GM23338 (cell line): ENCODE results near the gene EXO1. TPM values are rescaled to one million over a fixed set of nuclear protein-coding genes. Genes with fewer than 3 reads are reported as not detected.

Experiments used
- ATAC-seq: fragments of 200-7000 bp; cut with Tn5 transposase; 3 replicates; pipeline ENCODE4 v1.9.1; 2020
- DNase-seq: peaks from one replicate; pipeline ENCODE4 v3.0.0-alpha.2; 2015; ENCODE audit warnings: low spot score
- H2AFZ ChIP-seq: fragments of 200-600 bp; sonication (generic); 2 replicates; pipeline ENCODE4 v1.8.0; 2016; ENCODE audit warnings: antibody characterized with exemption, mild to moderate bottlenecking, moderate library complexity
- H3F3A ChIP-seq: fragments of 200-600 bp; sonication (generic); replicated peaks from 2 replicates; pipeline ENCODE4 v1.8.0; 2017; ENCODE audit warnings: antibody characterized with exemption, mixed run types, low read depth
- H3K27ac ChIP-seq: fragments of 200-600 bp; sonication (generic); 2 replicates; pipeline ENCODE4 v1.6.1; 2016; ENCODE audit warnings: low read depth
- H3K27me3 ChIP-seq: fragments of 200-600 bp; sonication (generic); 2 replicates; pipeline ENCODE4 v1.8.0; 2016; ENCODE audit warnings: mild to moderate bottlenecking, mixed run types, moderate library complexity; ENCODE audit not compliant: insufficient read depth
- H3K36me3 ChIP-seq: fragments of 200-600 bp; sonication (generic); 2 replicates; pipeline ENCODE4 v1.8.0; 2016; ENCODE audit warnings: mild to moderate bottlenecking; ENCODE audit not compliant: insufficient read depth
- H3K4me1 ChIP-seq: fragments of 200-600 bp; sonication (generic); 2 replicates; pipeline ENCODE4 v1.8.0; 2016; ENCODE audit warnings: mild to moderate bottlenecking, moderate library complexity; ENCODE audit not compliant: insufficient read depth
- H3K4me2 ChIP-seq: fragments of 200-600 bp; sonication (generic); 2 replicates; pipeline ENCODE4 v1.7.1; 2017; ENCODE audit warnings: mixed run types
- H3K4me3 ChIP-seq: fragments of 200-600 bp; sonication (generic); 2 replicates; pipeline ENCODE4 v1.6.1; 2016; ENCODE audit warnings: mixed run types
- H3K79me2 ChIP-seq: fragments of 200-600 bp; sonication (generic); replicated peaks from 2 replicates; pipeline ENCODE4 v1.8.0; 2017; ENCODE audit warnings: mild to moderate bottlenecking; ENCODE audit not compliant: insufficient read depth
- H3K9me2 ChIP-seq: fragments of 200-600 bp; sonication (generic); 2 replicates; pipeline ENCODE4 v1.8.0; 2017; ENCODE audit not compliant: insufficient read depth
- H4K20me1 ChIP-seq: fragments of 200-600 bp; sonication (generic); replicated peaks from 2 replicates; pipeline ENCODE4 v1.8.0; 2017; ENCODE audit warnings: mild to moderate bottlenecking; ENCODE audit not compliant: insufficient read depth
- H3K27ac Mint-ChIP-seq: 2 replicates; pipeline ENCODE4 v1.8.0; 2020; ENCODE audit warnings: inconsistent platforms, mild to moderate bottlenecking, moderate library complexity, mixed read lengths
- H3K27me3 Mint-ChIP-seq: 3 replicates; pipeline ENCODE4 v1.8.0; 2022; ENCODE audit warnings: low read depth, mild to moderate bottlenecking, moderate library complexity, mixed read lengths, inconsistent platforms; ENCODE audit not compliant: insufficient read depth, poor library complexity
- H3K36me3 Mint-ChIP-seq: 3 replicates; pipeline ENCODE4 v1.8.0; 2021; ENCODE audit warnings: low read depth, mild to moderate bottlenecking, inconsistent platforms, moderate library complexity, mixed read lengths
- H3K4me1 Mint-ChIP-seq: 3 replicates; pipeline ENCODE4 v1.8.0; 2020; ENCODE audit warnings: mild to moderate bottlenecking, inconsistent platforms, mixed read lengths
- H3K4me3 Mint-ChIP-seq: 3 replicates; pipeline ENCODE4 v1.8.0; 2021; ENCODE audit warnings: moderate library complexity, mild to moderate bottlenecking, inconsistent platforms, mixed read lengths
- H3K9me3 Mint-ChIP-seq: 3 replicates; pipeline ENCODE4 v1.8.0; 2020; ENCODE audit warnings: moderate library complexity, mild to moderate bottlenecking, inconsistent platforms, mixed read lengths
- CREB1 ChIP-seq: fragments of 250-450 bp; sonication (Bioruptor Pico); IDR thresholded peaks from 2 replicates; pipeline ENCODE4 v1.5.0; 2020; ENCODE audit warnings: low read depth, mild to moderate bottlenecking, moderate library complexity
- EZH2 ChIP-seq: fragments of 200-600 bp; sonication (generic); IDR thresholded peaks from one replicate; pipeline ENCODE4 v1.8.0; 2017; ENCODE audit warnings: antibody characterized with exemption, mild to moderate bottlenecking, low read depth; ENCODE audit not compliant: unreplicated experiment
- JUNB ChIP-seq: IDR thresholded peaks from one replicate; pipeline ENCODE4 v1.6.1; 2016; ENCODE audit warnings: antibody characterized with exemption; ENCODE audit not compliant: unreplicated experiment
- POLR2AphosphoS5 ChIP-seq: IDR thresholded peaks from 2 replicates; pipeline ENCODE4 v1.6.1; 2016; ENCODE audit warnings: antibody characterized with exemption, low read depth
- STAT1 ChIP-seq: IDR thresholded peaks from one replicate; pipeline ENCODE4 v1.6.1; 2016; ENCODE audit warnings: antibody characterized with exemption; ENCODE audit not compliant: unreplicated experiment
- ZNF114 ChIP-seq: fragments of 250-450 bp; sonication (Bioruptor Pico); IDR thresholded peaks from 2 replicates; pipeline ENCODE4 v1.5.0; 2020; ENCODE audit warnings: mild to moderate bottlenecking, moderate library complexity
- ZNF331 ChIP-seq: fragments of 250-450 bp; sonication (Bioruptor Pico); IDR thresholded peaks from 2 replicates; pipeline ENCODE4 v1.5.0; 2020; ENCODE audit warnings: low read depth, mild to moderate bottlenecking, moderate library complexity
- polyA plus RNA-seq: library from polyadenylated mRNA; unstranded; fragments of >200 nt; fragmentation: Nextera tagmentation; extraction: Ambion mirVana; gene quantifications from 2 replicates; pipeline ENCODE4 v1.2.1, GENCODE V29; 2016
- total RNA-seq: library from RNA; depleted of rRNA; stranded (reverse); fragments of >200 nt; shearing (Covaris generic); gene quantifications from 2 replicates; pipeline ENCODE4 v1.2.3, GENCODE V29; 2014
- TF ChIP-seq, protein P1 (sequence below): IDR thresholded peaks from one replicate; pipeline ENCODE4 v1.6.1; 2018; ENCODE audit warnings: antibody characterized with exemption; ENCODE audit not compliant: unreplicated experiment
- TF ChIP-seq, protein P2 (sequence below): IDR thresholded peaks from 2 replicates; pipeline ENCODE4 v1.6.1; 2016; ENCODE audit warnings: antibody characterized with exemption
- TF ChIP-seq, protein P3 (sequence below): fragments of 250-450 bp; sonication (Bioruptor Pico); IDR thresholded peaks from 2 replicates; pipeline ENCODE4 v1.5.0; 2020; ENCODE audit warnings: mild to moderate bottlenecking, moderate library complexity

EXO1 gene
- total and polyA plus RNA-seq, 2 experiments from 2014 or later: 16.2 to 34.0 TPM

DNA sequence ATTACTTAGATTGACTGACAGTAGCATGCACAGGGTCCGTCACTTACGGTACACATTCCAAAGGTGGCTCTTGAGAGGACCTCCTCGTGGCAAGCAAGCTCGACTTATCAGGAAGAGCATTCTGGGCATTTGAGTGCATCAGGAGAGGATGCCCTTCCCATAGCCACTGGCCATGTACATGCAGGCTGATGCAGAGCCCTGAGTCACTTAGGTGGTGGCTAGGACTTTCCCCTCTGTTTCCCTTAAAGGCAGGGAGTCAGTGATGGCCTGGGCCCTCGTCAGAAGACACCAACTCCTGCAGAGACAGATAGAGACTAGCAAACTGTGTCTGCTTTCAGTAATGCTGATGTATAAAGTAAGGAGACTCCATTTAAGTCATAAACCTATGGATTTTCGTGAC, 12.9 kb downstream of the EXO1 start (continued):
- TF ChIP-seq, protein P1, sequence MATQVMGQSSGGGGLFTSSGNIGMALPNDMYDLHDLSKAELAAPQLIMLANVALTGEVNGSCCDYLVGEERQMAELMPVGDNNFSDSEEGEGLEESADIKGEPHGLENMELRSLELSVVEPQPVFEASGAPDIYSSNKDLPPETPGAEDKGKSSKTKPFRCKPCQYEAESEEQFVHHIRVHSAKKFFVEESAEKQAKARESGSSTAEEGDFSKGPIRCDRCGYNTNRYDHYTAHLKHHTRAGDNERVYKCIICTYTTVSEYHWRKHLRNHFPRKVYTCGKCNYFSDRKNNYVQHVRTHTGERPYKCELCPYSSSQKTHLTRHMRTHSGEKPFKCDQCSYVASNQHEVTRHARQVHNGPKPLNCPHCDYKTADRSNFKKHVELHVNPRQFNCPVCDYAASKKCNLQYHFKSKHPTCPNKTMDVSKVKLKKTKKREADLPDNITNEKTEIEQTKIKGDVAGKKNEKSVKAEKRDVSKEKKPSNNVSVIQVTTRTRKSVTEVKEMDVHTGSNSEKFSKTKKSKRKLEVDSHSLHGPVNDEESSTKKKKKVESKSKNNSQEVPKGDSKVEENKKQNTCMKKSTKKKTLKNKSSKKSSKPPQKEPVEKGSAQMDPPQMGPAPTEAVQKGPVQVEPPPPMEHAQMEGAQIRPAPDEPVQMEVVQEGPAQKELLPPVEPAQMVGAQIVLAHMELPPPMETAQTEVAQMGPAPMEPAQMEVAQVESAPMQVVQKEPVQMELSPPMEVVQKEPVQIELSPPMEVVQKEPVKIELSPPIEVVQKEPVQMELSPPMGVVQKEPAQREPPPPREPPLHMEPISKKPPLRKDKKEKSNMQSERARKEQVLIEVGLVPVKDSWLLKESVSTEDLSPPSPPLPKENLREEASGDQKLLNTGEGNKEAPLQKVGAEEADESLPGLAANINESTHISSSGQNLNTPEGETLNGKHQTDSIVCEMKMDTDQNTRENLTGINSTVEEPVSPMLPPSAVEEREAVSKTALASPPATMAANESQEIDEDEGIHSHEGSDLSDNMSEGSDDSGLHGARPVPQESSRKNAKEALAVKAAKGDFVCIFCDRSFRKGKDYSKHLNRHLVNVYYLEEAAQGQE: no peak
- TF ChIP-seq, protein P2, sequence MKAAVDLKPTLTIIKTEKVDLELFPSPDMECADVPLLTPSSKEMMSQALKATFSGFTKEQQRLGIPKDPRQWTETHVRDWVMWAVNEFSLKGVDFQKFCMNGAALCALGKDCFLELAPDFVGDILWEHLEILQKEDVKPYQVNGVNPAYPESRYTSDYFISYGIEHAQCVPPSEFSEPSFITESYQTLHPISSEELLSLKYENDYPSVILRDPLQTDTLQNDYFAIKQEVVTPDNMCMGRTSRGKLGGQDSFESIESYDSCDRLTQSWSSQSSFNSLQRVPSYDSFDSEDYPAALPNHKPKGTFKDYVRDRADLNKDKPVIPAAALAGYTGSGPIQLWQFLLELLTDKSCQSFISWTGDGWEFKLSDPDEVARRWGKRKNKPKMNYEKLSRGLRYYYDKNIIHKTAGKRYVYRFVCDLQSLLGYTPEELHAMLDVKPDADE: no peak
- TF ChIP-seq ZNF114 (CRISPR knock-in tag) (no peak), STAT1 (no peak), EZH2 (no peak)

DNA sequence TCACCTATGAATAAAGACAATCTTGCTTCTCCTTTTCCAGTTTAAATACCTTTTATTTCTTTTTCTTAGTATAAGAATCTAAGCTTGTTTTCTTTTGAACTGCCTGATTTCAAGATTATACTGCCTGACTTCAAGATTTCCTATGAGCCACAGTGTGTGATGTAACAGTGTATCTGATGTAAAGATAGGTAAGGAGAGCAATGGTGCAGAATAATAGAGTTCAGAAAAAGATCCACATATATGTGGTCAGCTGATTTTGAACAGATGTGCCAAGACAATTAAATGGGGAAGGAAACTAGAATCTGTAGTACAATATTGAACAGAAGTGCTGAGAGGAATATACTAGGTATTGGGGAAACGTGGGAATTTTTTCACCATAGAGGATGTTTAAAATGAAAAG, 21.0 kb downstream of the EXO1 start:
- no peak overlapping the region for H3K27ac ChIP-seq
- Mint-ChIP-seq H3K4me3 (no peak overlapping the region), H3K36me3 (peaks cover 76% of the 10 kb centered on the region), H3K9me3 (no peaks in the 10 kb centered on the region), H3K4me1 (no peaks in the 10 kb centered on the region), H3K27ac (no peak overlapping the region), H3K27me3 (no peaks in the 10 kb centered on the region)
- no peaks in the 10 kb centered on the region for H3K9me2 ChIP-seq
- H4K20me1 ChIP-seq: peaks cover 12% of the 10 kb centered on the region
- H3K27me3 ChIP-seq: no peaks in the 10 kb centered on the region
- peaks cover 48% of the 10 kb centered on the region for H3K36me3 ChIP-seq
- H3K79me2 ChIP-seq: peaks cover 11% of the 10 kb centered on the region; the same call in 1 of the 2 replicates
- H2AFZ ChIP-seq: no peak overlapping the region
- ATAC-seq (no peak), DNase-seq (no peak)
- no peak overlapping the region for H3K4me2 ChIP-seq
- no peak overlapping the region for H3K4me3 ChIP-seq
- no peaks in the 10 kb centered on the region for H3F3A ChIP-seq
- no peaks in the 10 kb centered on the region for H3K4me1 ChIP-seq
- TF ChIP-seq STAT1 (no peak), JUNB (no peak), EZH2 (no peak), ZNF331 (CRISPR knock-in tag) (no peak), POLR2AphosphoS5 (no peak), CREB1 (no peak)
- TF ChIP-seq, protein P3, sequence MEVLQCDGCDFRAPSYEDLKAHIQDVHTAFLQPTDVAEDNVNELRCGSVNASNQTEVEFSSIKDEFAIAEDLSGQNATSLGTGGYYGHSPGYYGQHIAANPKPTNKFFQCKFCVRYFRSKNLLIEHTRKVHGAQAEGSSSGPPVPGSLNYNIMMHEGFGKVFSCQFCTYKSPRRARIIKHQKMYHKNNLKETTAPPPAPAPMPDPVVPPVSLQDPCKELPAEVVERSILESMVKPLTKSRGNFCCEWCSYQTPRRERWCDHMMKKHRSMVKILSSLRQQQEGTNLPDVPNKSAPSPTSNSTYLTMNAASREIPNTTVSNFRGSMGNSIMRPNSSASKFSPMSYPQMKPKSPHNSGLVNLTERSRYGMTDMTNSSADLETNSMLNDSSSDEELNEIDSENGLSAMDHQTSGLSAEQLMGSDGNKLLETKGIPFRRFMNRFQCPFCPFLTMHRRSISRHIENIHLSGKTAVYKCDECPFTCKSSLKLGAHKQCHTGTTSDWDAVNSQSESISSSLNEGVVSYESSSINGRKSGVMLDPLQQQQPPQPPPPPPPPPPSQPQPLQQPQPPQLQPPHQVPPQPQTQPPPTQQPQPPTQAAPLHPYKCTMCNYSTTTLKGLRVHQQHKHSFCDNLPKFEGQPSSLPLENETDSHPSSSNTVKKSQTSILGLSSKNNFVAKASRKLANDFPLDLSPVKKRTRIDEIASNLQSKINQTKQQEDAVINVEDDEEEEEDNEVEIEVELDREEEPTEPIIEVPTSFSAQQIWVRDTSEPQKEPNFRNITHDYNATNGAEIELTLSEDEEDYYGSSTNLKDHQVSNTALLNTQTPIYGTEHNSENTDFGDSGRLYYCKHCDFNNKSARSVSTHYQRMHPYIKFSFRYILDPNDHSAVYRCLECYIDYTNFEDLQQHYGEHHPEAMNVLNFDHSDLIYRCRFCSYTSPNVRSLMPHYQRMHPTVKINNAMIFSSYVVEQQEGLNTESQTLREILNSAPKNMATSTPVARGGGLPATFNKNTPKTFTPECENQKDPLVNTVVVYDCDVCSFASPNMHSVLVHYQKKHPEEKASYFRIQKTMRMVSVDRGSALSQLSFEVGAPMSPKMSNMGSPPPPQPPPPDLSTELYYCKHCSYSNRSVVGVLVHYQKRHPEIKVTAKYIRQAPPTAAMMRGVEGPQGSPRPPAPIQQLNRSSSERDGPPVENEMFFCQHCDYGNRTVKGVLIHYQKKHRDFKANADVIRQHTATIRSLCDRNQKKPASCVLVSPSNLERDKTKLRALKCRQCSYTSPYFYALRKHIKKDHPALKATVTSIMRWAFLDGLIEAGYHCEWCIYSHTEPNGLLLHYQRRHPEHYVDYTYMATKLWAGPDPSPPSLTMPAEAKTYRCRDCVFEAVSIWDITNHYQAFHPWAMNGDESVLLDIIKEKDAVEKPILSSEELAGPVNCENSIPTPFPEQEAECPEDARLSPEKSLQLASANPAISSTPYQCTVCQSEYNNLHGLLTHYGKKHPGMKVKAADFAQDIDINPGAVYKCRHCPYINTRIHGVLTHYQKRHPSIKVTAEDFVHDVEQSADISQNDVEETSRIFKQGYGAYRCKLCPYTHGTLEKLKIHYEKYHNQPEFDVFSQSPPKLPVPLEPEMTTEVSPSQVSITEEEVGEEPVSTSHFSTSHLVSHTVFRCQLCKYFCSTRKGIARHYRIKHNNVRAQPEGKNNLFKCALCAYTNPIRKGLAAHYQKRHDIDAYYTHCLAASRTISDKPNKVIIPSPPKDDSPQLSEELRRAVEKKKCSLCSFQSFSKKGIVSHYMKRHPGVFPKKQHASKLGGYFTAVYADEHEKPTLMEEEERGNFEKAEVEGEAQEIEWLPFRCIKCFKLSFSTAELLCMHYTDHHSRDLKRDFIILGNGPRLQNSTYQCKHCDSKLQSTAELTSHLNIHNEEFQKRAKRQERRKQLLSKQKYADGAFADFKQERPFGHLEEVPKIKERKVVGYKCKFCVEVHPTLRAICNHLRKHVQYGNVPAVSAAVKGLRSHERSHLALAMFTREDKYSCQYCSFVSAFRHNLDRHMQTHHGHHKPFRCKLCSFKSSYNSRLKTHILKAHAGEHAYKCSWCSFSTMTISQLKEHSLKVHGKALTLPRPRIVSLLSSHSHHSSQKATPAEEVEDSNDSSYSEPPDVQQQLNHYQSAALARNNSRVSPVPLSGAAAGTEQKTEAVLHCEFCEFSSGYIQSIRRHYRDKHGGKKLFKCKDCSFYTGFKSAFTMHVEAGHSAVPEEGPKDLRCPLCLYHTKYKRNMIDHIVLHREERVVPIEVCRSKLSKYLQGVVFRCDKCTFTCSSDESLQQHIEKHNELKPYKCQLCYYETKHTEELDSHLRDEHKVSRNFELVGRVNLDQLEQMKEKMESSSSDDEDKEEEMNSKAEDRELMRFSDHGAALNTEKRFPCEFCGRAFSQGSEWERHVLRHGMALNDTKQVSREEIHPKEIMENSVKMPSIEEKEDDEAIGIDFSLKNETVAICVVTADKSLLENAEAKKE (CRISPR knock-in tag): no peak
- TF ChIP-seq, protein P1: no peak
